ENCODE results near the gene PNLIPRP1. TPM values are rescaled to one million over a fixed set of nuclear protein-coding genes. Genes with fewer than 3 reads are reported as not detected.

PNLIPRP1 gene
- total RNA-seq, 1 donor, result not detected

- no peak for DNase-seq (ENCODE audit: low read depth)
Measured at GRCh38 chr10:116587878-116588591, 2.7 kb upstream of the PNLIPRP1 start.

GRCh38 chr10:116588995-116589394, 1.8 kb upstream of the PNLIPRP1 start:
- H3K4me3 ChIP-seq (ENCODE audit: low read depth, low read length), result no peak overlapping the region
- no peak for TF ChIP-seq CTCF (IDR thresholded peaks at IDR 0.05; ENCODE audit: insufficient read depth, low read depth, low read length)
- DNase-seq (ENCODE audit: low read depth), result no peak

More at GRCh38 chr10:116587878-116588591, 2.7 kb upstream of the PNLIPRP1 start:
- no peak overlapping the region for H3K4me3 ChIP-seq (ENCODE audit: low read depth, low read length)
- TF ChIP-seq CTCF (IDR thresholded peaks at IDR 0.05; ENCODE audit: insufficient read depth, low read depth, low read length), result no peak

- TF ChIP-seq CTCF (IDR thresholded peaks at IDR 0.05; ENCODE audit: insufficient read depth, low read depth, low read length), result no peak
- H3K4me3 ChIP-seq (ENCODE audit: low read depth, low read length), result no peak overlapping the region
- no peak for DNase-seq (ENCODE audit: low read depth)
Measured at GRCh38 chr10:116589926-116590325, 833 bp upstream of the PNLIPRP1 start.

- no peak for DNase-seq (ENCODE audit: low read depth)
- TF ChIP-seq CTCF (IDR thresholded peaks at IDR 0.05; ENCODE audit: insufficient read depth, low read depth, low read length), result no peak
- no peak overlapping the region for H3K4me3 ChIP-seq (ENCODE audit: low read depth, low read length)
Measured at GRCh38 chr10:116593139-116593740, 2.5 kb downstream of the PNLIPRP1 start.

- TF ChIP-seq CTCF (IDR thresholded peaks at IDR 0.05; ENCODE audit: insufficient read depth, low read depth, low read length), result no peak
Measured at GRCh38 chr10:116594525-116595035, 3.8 kb downstream of the PNLIPRP1 start.

GRCh38 chr10:116596062-116596461, 5.3 kb downstream of the PNLIPRP1 start:
- DNase-seq (ENCODE audit: low read depth), result no peak

More at GRCh38 chr10:116594525-116595035, 3.8 kb downstream of the PNLIPRP1 start:
- H3K4me3 ChIP-seq (ENCODE audit: low read depth, low read length), result no peak overlapping the region
- DNase-seq (ENCODE audit: low read depth), result no peak

More at GRCh38 chr10:116596062-116596461, 5.3 kb downstream of the PNLIPRP1 start:
- TF ChIP-seq CTCF (IDR thresholded peaks at IDR 0.05; ENCODE audit: insufficient read depth, low read depth, low read length), result no peak
- H3K4me3 ChIP-seq (ENCODE audit: low read depth, low read length), result no peak overlapping the region

Measured in fibroblast of villous mesenchyme (primary cell).